GM19397 (cell line): ENCODE results near the gene TIGD1.
"Not testable (repeated sequence)": the region's sequence is repeated elsewhere in the genome, so short reads cannot be mapped to it uniquely, and the experiment has no call there.

Source experiments
- ATAC-seq: cut with Tn5 transposase; IDR thresholded peaks from one replicate; pipeline ENCODE4 v1.9.1; 2021; ENCODE audit warnings: mild to moderate bottlenecking, moderate library complexity; ENCODE audit not compliant: unreplicated experiment

Gene TIGD1

DNA sequence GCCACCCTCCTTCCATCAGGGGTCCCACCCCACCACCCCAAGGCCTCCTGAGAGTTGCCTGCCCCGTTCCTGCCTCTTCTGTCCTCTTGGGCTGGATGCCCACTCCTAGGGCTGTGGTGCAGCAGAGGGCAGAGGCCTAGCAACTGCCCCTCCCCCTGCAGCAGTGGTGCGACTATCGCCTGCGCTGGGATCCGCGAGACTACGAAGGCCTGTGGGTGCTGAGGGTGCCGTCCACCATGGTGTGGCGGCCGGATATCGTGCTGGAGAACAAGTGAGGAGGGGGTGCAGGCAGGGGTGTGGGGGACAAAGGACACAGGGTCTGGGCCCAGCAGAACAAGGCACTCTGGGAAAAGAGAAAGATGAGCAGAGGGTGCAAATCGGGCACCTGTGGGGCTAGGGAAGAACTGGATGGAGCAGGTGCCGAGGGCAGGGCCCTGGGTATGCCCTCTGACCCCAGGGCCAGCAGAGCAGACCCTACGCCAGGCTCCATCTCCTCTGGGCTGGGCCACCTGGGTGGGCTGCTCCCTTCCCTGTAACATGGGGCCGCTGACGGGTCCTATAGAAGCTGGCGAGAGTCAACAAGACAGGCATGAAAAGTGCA is 9.8 kb downstream of the TIGD1 start:
- no peak for ATAC-seq

DNA sequence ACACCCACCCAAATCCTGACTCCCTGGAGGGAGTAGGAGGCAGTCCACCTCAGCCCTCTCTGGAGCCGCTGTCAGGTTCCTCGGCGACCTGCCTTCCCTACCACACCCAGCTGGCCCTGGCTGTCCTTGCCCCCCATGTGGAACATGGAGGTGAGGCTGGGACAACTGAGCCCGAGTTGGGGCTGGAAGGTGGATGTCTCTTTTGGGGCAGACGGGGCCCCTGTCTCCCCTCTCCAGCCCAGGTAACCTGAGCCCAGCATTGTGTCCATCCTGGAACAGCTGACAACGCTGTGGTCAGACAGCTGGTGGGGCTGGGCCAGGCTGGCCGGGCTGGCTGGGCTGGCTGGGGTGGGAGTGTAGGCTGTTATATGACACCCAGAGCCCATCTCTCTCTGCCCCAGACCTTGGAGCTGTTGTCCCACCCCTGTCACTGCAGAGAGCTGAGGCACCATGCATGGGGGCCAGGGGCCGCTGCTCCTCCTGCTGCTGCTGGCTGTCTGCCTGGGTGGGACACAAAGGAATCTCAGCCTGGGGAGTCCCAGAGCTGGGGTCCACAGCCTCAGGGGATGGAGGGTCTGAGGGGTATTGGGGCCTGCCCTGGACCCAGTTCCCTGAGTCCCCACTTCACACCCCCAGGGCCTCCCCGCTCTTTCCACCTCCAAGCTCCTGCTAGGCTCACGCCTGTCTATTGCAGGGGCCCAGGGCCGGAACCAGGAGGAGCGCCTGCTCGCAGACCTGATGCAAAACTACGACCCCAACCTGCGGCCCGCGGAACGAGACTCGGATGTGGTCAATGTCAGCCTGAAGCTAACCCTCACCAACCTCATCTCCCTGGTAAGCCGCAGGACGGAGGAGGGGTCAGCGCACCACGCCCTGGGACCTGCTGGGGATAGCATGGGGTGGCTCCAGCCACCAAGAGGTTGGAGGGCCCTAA is 10.8 kb downstream of the TIGD1 start, which contains the start of gene CHRNG:
Gene CHRNG (plus strand): TSS at position 395 of the 934 bp plus-strand sequence. CDS start 56 bp downstream, at position 451.
- ATAC-seq: no peak

DNA sequence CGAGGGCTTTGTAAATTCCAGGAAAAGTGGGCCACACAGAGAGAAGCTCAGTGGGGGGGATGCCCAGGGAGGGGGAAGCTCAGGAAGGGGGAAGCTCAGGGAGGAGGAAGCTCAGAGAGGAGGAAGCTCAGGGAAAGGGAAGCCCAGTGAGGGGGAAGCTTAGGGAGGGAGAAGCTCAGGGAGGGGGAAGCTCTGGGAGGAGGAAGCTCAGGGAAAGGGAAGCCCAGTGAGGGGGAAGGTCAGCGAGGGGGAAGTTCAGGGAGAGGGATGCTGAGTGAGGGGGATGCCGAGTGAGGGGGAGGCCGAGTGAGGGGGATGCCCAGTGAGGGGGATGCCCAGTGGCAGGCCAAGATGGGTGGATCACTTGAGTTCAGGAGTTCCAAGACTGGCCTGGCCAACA is 11.7 kb downstream of the TIGD1 start:
- ATAC-seq: no peak

- no peak for ATAC-seq
Measured at GRCh38 chr2:232537499-232537898, 12.9 kb downstream of the TIGD1 start.

DNA sequence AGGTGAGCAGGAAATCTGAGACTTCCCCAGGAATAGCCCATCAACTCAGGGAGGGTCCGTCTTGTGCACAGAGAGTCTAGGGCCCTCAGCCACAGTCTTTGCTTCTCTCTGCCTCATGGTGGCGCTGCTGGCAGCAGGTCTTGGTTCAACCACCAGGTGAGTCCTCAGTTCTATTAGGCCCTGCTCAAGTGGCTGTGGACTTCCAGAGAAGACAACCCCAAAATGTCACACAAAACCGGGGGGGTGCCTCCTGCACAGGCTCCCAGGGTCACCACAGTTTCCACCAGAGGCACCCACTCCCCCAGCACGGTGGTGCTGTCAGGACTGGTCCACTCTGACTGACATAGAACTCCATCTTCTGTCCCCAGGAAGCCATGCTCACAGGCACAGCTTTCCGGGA is 13.3 kb downstream of the TIGD1 start:
- ATAC-seq: no peak

DNA sequence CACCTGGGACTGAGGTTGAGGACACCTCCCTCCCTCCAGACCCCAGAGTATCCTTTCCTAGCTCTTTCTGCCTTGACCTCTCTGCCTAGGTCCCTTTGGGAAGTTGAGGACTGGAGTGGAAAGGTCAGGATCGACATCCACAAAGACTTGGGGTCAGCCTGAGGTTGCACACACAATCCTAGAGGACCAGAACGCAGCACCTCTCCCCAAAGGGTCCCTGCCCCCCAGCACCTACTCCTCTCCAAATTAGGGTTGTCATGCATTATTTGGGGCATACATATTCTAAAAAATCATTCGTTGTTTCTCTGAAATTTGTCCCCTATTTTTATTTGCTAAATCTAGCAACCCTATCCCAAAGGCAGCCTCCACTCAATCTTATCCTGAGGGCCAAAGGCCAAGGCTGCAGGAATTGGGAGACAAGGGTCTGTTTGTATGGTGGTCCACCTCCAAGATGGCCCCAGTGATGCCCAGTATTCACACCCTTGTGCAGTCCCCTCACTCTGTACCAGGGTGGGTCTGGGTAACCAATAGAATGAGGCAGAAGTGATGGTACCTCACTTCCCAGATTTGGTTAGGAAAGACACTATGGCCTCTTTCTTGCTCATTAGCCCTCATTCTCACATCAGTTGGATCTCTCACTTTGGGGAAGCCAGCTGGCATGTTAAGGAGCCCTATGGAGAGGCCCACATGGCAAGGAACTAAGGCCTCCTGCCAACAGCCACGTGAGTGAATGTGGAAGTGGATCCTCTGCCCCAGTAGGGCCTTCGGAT is 14.4 kb downstream of the TIGD1 start:
- no peak for ATAC-seq

DNA sequence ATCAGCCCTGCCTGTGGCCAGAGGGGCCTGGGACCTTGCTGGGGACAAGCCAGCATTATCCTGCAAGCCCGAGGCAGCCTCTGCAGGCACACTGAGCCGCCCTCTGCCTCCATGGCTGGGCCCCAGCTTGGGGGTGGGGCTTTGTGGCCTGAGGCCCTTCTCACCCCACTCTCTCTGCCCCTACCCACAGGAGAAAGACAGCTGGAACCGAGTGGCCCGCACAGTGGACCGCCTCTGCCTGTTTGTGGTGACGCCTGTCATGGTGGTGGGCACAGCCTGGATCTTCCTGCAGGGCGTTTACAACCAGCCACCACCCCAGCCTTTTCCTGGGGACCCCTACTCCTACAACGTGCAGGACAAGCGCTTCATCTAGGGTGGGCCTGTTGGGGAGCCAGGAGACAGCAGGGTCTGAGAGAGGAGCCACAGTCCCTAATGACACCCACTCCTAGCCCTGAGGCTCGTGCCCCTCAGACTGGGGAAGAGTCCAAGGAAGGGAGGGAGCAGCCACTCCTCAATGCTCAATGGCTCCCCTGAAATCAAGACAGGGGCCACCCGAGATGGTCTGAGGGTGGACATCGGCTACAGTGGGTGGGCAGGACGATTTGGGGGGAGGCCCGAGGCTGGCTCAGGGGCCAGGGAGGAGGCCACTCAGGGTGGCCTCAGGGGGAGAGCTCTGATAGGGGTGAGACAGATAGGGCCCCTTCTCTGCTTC is 15.3 kb downstream of the TIGD1 start:
- no peak for ATAC-seq

DNA sequence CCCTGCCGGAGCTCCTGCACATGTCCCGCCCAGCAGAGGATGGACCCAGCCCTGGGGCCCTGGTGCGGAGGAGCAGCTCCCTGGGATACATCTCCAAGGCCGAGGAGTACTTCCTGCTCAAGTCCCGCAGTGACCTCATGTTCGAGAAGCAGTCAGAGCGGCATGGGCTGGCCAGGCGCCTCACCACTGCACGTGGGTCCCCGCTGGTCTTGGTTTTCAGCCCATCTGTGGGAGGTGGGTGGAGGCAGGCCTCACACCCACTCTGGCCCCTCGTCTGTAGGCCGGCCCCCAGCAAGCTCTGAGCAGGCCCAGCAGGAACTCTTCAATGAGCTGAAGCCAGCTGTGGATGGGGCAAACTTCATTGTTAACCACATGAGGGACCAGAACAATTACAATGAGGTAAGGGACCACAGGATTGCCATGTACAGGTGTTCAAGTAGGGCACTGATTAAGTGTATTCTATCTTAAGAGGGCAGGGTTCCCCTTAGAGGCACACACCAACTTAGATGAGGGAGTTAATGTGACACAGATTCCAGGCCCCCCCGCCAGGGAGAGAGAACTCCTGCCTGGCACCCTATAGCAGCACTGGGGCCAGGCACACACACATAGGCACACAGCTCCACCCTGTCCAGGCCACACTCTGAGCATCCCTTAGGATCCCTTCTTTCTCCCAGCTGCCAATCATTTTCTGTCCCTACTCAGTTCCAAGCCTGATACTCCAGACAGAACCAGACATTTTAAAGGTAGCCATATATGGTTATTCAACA is 16.2 kb downstream of the TIGD1 start:
- no peak for ATAC-seq

DNA sequence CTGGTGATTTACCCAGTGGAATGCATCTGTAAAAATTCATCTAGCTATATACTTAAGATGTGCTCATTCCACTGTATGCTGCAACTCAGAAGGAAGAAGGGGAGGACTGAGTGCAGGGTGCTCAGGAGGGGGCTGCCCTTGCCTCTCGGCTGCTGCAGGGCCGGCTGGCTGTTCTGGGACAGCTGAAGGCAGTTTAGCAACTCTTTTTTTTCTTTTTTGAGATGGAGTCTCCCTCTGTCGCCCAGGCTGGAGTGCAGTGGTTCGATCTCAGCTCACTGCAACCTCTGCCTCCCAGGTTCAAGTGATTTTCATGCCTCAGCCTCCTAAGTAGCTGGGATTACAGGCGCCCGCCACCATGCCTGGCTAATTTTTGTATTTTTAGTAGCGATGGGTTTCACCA is 17.5 kb downstream of the TIGD1 start:
- ATAC-seq: not testable (repeated sequence)

DNA sequence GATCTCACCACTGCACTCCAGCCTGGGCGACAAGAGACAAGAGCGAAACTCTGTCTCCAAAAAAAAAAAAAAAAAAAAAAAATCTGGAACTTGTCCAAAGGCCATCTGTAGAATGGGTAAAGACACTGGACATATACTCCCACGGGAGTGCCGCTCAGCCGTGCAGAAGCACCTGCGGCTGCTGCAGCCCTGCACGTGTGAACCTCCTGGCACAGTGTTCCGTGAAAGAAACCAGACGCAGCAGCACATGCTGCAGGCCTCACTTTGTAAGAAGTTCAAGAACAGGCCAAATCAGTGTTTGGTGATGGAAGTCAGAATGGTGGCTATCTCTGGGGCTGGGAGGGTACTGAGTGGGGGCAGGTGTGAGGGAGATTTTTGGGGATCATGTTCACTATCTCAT is 17.9 kb downstream of the TIGD1 start:
- no peak for ATAC-seq

DNA sequence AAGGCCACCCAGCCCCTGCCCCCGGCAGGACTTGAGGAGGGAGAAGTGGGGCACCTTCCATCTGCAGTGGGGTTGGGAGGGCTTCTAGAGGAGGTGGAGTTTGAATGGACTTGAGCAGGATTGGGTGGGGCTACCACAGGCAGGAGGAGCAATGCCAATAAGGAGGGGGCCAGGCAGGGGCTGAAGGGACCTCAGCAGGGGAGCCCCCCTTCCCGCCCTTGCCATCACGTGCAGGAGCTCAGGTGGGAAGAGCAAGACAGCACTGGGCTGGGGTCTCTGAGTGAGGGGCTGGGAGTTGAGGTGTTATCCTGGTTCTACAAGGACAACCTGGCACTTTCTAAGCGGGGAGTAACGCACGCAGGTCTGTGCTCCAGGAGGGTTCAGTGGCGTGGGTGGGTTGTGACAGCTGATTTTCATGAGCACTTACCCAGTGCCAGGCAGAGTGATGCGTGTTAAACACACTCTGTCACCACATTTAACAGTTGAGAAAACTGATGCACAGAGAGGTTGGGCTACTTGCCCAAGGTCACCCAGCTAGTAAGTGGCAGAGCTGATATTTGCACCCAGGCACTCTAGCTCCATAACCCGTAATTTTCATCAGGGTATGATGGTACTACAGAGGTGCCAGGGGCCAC is 19.6 kb downstream of the TIGD1 start:
- ATAC-seq: no peak

DNA sequence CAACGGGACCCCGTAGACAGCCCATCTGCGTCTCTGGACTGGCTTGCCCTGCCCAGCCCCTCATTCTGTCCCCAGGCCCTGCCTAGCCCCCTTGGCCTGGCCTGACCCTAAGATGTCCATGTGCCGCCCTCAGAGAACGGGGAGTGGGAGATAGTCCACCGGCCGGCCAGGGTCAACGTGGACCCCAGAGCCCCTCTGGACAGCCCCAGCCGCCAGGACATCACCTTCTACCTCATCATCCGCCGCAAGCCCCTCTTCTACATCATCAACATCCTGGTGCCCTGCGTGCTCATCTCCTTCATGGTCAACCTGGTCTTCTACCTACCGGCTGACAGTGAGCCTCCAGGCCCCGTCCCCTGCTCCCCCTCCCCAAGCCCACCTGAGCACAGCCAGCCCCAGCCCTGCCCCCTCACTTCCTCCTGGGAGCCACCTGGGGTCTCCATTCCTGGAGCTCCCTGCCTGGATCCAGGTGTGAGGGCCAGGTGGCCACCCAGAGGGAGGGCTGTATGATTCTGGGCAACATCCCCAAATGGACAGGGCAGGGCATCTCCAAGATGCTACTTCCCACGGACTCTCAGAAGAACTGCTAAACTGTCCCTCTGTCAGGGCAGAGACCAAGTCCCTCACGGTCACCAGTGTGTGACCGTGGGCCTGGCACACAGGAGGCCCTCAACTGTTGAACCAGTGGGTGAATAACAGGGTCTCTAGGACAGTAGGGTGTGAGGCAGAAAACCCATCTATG is 20.4 kb downstream of the TIGD1 start:
- no peak for ATAC-seq

DNA sequence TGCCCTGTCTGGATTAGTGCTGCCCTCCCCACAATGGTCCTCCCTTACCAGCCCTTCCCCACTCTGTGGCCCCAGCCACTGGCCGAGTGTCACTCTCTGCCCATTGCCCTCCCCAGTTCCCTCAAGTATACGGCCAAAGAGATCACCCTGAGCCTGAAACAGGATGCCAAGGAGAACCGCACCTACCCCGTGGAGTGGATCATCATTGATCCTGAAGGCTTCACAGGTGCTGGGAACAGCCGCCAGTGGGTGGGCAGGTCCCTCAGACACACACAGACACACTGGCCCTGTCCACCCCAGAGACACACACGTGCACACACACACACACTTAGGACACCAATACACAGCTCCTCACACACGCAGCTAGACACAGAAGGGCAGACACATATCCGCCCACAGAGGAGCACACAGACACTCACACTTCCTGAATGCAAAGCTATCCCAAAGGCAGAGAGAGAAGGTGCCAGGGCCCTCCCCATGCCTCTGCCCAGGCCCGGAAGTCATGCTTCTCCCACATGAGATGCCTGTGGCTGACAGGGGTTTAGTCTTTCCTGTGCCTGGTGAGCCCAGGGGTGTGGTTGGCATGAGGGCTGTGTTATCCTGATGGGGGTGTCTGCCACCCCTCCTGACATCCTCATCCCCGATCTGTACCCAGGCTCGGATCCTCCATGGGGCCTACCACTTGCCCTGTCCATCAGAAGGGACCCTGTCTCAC is 21.5 kb downstream of the TIGD1 start:
- no peak for ATAC-seq

GRCh38 chr2:232527905-232528470 is 22.4 kb downstream of the TIGD1 start:
- ATAC-seq: no peak

GRCh38 chr2:232526372-232526941 is 23.9 kb downstream of the TIGD1 start:
- no peak for ATAC-seq

GRCh38 chr2:232525791-232526371 is 24.5 kb downstream of the TIGD1 start, which contains the start of gene CHRND:
TSS of gene CHRND (plus strand) at chr2:232526160. CDS start at chr2:232526216, 56 bp downstream.
- no peak for ATAC-seq

DNA sequence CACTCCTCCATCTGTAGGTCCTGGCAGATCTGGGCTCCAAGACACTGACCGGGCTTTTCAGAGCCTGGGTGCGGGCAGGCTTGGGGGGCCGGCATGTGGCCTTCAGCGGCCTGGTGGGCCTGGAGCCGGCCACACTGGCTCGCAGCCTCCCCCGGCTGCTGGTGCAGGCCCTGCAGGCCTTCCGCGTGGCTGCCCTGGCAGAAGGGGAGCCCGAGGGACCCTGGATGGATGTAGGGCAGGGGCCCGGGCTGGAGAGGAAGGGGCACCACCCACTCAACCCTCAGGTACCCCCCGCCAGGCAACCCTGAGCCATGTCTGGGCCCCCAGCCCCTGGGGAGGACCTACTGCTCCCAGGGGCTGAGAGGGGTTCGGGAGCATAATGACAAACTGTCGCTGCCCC is 25.2 kb downstream of the TIGD1 start:
- no peak for ATAC-seq
